ENCODE data around the gene TRIM62.

DNA sequence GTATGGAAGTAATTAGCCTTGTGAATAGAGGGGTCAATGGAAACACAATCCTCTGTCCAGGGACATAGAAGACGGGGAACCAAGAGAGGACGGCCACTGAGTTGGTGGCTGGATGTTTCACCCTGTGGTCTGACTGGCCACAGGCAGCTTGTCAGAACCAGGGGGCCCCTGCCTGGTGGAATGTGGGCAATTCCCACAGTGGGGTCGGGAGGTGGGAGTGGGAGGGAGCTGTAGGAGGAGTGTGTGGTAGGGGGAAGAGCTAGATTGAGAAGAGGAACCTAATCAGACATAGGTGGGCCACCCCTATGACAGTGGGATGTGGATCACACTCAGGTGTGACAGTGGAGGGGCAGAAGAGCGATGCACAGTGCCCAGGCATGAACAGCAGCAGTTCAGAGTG lies 31.3 kb downstream of the TRIM62 start:
- TF ChIP-seq, protein P1, sequence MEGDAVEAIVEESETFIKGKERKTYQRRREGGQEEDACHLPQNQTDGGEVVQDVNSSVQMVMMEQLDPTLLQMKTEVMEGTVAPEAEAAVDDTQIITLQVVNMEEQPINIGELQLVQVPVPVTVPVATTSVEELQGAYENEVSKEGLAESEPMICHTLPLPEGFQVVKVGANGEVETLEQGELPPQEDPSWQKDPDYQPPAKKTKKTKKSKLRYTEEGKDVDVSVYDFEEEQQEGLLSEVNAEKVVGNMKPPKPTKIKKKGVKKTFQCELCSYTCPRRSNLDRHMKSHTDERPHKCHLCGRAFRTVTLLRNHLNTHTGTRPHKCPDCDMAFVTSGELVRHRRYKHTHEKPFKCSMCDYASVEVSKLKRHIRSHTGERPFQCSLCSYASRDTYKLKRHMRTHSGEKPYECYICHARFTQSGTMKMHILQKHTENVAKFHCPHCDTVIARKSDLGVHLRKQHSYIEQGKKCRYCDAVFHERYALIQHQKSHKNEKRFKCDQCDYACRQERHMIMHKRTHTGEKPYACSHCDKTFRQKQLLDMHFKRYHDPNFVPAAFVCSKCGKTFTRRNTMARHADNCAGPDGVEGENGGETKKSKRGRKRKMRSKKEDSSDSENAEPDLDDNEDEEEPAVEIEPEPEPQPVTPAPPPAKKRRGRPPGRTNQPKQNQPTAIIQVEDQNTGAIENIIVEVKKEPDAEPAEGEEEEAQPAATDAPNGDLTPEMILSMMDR (IDR thresholded peaks at IDR 0.05 in 8 of 11, conservative IDR thresholded peaks at IDR 0.05 in 3 of 11) = no peak
- no peak for TF ChIP-seq POLR2AphosphoS5 (IDR thresholded peaks at IDR 0.05)
